ENCODE measurements around the gene RPS6KA2.

The RPS6KA2 gene

GRCh38 chr6:166418691-166419143 is 208.3 kb downstream of the RPS6KA2 start:
- no peak for TF ChIP-seq CTCF (IDR thresholded peaks at IDR 0.05; ENCODE audit: low read depth, low read length)
- DNase-seq (ENCODE audit: low read depth in 2 of 2): no peak
- H3K4me3 ChIP-seq (replicated peaks in 1 of 2; ENCODE audit: low read depth in 2 of 2, low read length in 2 of 2): no peak overlapping the region

- no peak overlapping the region for H3K4me3 ChIP-seq (replicated peaks in 1 of 2; ENCODE audit: low read depth in 2 of 2, low read length in 2 of 2)
- TF ChIP-seq CTCF (IDR thresholded peaks at IDR 0.05; ENCODE audit: low read depth, low read length): no peak
- no peak for DNase-seq (ENCODE audit: low read depth in 2 of 2)
Measured at GRCh38 chr6:166417285-166417691, 209.8 kb downstream of the RPS6KA2 start.

- TF ChIP-seq CTCF (IDR thresholded peaks at IDR 0.05; ENCODE audit: low read depth, low read length): no peak
- H3K4me3 ChIP-seq (replicated peaks in 1 of 2; ENCODE audit: low read depth in 2 of 2, low read length in 2 of 2): no peak overlapping the region
- no peak for DNase-seq (ENCODE audit: low read depth in 2 of 2)
Measured at GRCh38 chr6:166415833-166416347, 211.2 kb downstream of the RPS6KA2 start.

- TF ChIP-seq CTCF (IDR thresholded peaks at IDR 0.05; ENCODE audit: low read depth, low read length): no peak
- no peak overlapping the region for H3K4me3 ChIP-seq (replicated peaks in 1 of 2; ENCODE audit: low read depth in 2 of 2, low read length in 2 of 2)
- no peak for DNase-seq (ENCODE audit: low read depth in 2 of 2)
Measured at GRCh38 chr6:166415306-166415705, 211.7 kb downstream of the RPS6KA2 start.

GRCh38 chr6:166413491-166413951 is 213.5 kb downstream of the RPS6KA2 start:
- no peak for DNase-seq (ENCODE audit: low read depth in 2 of 2)
- no peak for TF ChIP-seq CTCF (IDR thresholded peaks at IDR 0.05; ENCODE audit: low read depth, low read length)
- H3K4me3 ChIP-seq (replicated peaks in 1 of 2; ENCODE audit: low read depth in 2 of 2, low read length in 2 of 2): no peak overlapping the region

- H3K4me3 ChIP-seq (replicated peaks in 1 of 2; ENCODE audit: low read depth in 2 of 2, low read length in 2 of 2): no peak overlapping the region
- no peak for DNase-seq (ENCODE audit: low read depth in 2 of 2)
- no peak for TF ChIP-seq CTCF (IDR thresholded peaks at IDR 0.05; ENCODE audit: low read depth, low read length)
Measured at GRCh38 chr6:166412911-166413384, 214.1 kb downstream of the RPS6KA2 start.
